Common myeloid progenitor, CD34-positive (primary cell): Measurements from ENCODE around the gene NEDD4L.

ENCODE experiments used
- CTCF ChIA-PET: fragments of 350-600 bp; sonication (Branson Sonifier 250); formaldehyde crosslinking; loops from one replicate; lab custom pipeline; 2021; ENCODE audit warnings: antibody characterized with exemption; lab: Charles Lee
- POLR2A ChIA-PET: fragments of 350-600 bp; sonication (Branson Sonifier 250); formaldehyde crosslinking; loops from one replicate; lab custom pipeline; 2021; ENCODE audit warnings: antibody characterized with exemption; lab: Charles Lee
- DNase-seq, 3 donors: peaks; one replicate each; pipeline versions ENCODE4 v3.0.0 to v3.0.0-alpha.2; 2013
- H3K27ac ChIP-seq, 2 experiments: 1 replicate in 1 of 2; 2 replicates in 1 of 2; pipeline ENCODE4 v1.7.0; 2013; ENCODE audit warnings: inconsistent platforms in 2 of 2, low read length in 2 of 2, mild to moderate bottlenecking in 2 of 2, low read depth in 1 of 2, moderate library complexity in 1 of 2; ENCODE audit not compliant: severe bottlenecking in 2 of 2, insufficient read depth in 1 of 2, poor library complexity in 1 of 2
- H3K27me3 ChIP-seq, 5 experiments: replicated peaks in 2 of 5; 1 replicate in 3 of 5; 2 replicates in 2 of 5; pipeline versions ENCODE4 v1.6.1 to v1.7.0; 2013; ENCODE audit warnings: low read length in 4 of 5, mild to moderate bottlenecking in 2 of 5, moderate library complexity in 2 of 5, inconsistent platforms in 1 of 5; ENCODE audit not compliant: insufficient read depth in 5 of 5, control insufficient read depth in 4 of 5
- H3K36me3 ChIP-seq, 4 experiments: 1 replicate in 2 of 4; 2 replicates in 2 of 4; pipeline versions ENCODE4 v1.6.1 to v1.7.0; 2013; ENCODE audit warnings: low read length in 3 of 4, control low read depth in 1 of 4, mild to moderate bottlenecking in 1 of 4; ENCODE audit not compliant: control insufficient read depth in 4 of 4, insufficient read depth in 4 of 4
- H3K4me1 ChIP-seq, 4 experiments: 1 replicate in 3 of 4; 2 replicates in 1 of 4; pipeline versions ENCODE4 v1.6.1 to v1.7.1; 2013; ENCODE audit warnings: low read length in 3 of 4, mild to moderate bottlenecking in 3 of 4, control low read depth in 1 of 4, inconsistent platforms in 1 of 4, moderate library complexity in 1 of 4; ENCODE audit not compliant: control insufficient read depth in 4 of 4, insufficient read depth in 4 of 4; ENCODE audit errors: control extremely low read depth in 1 of 4
- H3K4me3 ChIP-seq, 7 experiments: 1 replicate in 4 of 7; 2 replicates in 3 of 7; pipeline versions ENCODE4 v1.5.1 to v1.7.0; 2013; ENCODE audit warnings: mild to moderate bottlenecking in 7 of 7, low read length in 6 of 7, moderate library complexity in 6 of 7, inconsistent platforms in 2 of 7, low read depth in 2 of 7, control low read depth in 1 of 7; ENCODE audit not compliant: insufficient read depth in 4 of 7, control insufficient read depth in 1 of 7; ENCODE audit errors: extremely low read depth in 1 of 7
- H3K9me3 ChIP-seq, 5 experiments: 1 replicate in 4 of 5; 2 replicates in 1 of 5; pipeline versions ENCODE4 v1.6.1 to v1.7.1; 2013; ENCODE audit warnings: low read length in 4 of 5, mild to moderate bottlenecking in 2 of 5, inconsistent platforms in 1 of 5, low read depth in 1 of 5, moderate library complexity in 1 of 5; ENCODE audit not compliant: control insufficient read depth in 4 of 5, insufficient read depth in 2 of 5; ENCODE audit errors: control extremely low read depth in 1 of 5
- WGBS: methylation state at CpG from one replicate; pipeline ENCODE4 v1.1.5; 2013; ENCODE audit not compliant: insufficient coverage; 5-methylcytosine and 5-hydroxymethylcytosine counted together

NEDD4L gene

GRCh38 chr18:58389745-58390144, 345.7 kb downstream of the NEDD4L start:
- Histone ChIP-seq H3K4me3 (no peak overlapping the region), H3K27ac (no peak overlapping the region), H3K27me3 (no peaks in the 10 kb centered on the region), H3K4me1 (no peaks in the 10 kb centered on the region), H3K9me3 (no peaks in the 10 kb centered on the region), H3K36me3 (peaks cover 0 to 11% (median 3%) of the 10 kb centered on the region in 4 experiments)
- POLR2A ChIA-PET = no interaction called here
- CTCF ChIA-PET = no interaction called here
- DNase-seq = no peak
- 96% methylated on average over 2 of the region's 2 CpGs for WGBS

- no peaks in the 10 kb centered on the region for H3K27me3 ChIP-seq
- peaks cover 0 to 11% (median 3%) of the 10 kb centered on the region in 4 experiments for H3K36me3 ChIP-seq
- 95% methylated on average over 9 of the region's 9 CpGs for WGBS
- no peak overlapping the region for H3K4me3 ChIP-seq
- ChIA-PET CTCF (no interaction called here), POLR2A (no interaction called here)
- H3K4me1 ChIP-seq = no peaks in the 10 kb centered on the region
- DNase-seq = no peak
- no peak overlapping the region for H3K27ac ChIP-seq
- no peaks in the 10 kb centered on the region for H3K9me3 ChIP-seq
Measured at GRCh38 chr18:58390399-58390798, 346.4 kb downstream of the NEDD4L start.

DNA sequence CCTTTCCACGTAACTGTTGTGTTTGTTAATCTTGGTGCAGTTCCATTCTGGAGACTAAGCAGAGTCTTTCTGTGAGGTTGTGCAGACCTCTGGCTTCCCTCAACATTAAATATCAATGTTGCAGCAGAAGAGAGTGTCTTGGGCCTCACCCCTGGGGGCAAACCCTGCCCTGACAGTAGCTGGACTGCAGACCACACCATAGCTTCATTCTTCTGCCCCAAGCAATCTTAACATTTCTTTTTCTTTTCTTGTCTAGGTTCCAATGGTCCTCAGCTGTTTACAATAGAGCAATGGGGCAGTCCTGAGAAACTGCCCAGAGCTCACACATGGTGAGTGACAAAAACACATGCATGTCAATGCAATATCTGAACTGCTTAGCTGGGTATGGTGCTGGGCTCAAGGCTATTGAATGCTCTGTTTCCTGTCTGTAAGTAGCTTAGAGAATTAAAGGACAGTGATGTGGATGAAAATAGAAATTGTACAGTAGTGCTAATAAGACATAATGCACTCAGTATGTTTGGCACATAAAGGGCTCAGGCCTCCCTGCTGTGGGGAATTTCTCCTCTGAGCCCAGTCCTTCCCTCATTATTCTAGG, 347.3 kb downstream of the NEDD4L start:
- ChIA-PET CTCF (interaction anchor here (1.2 kb wide), 1 partner anchor 11 kb away, joined by 3 read pairs; no protein-coding TSS in a partner anchor), POLR2A (no interaction called here)
- no peak for DNase-seq
- no peaks in the 10 kb centered on the region for H3K27me3 ChIP-seq
- no peak overlapping the region for H3K4me3 ChIP-seq
- no peaks in the 10 kb centered on the region for H3K9me3 ChIP-seq
- H3K4me1 ChIP-seq = no peaks in the 10 kb centered on the region
- H3K36me3 ChIP-seq = peaks cover 0 to 11% (median 5%) of the 10 kb centered on the region in 4 experiments
- H3K27ac ChIP-seq = no peak overlapping the region
- WGBS = 100% methylated on average over 1 of the region's 1 CpG

DNA sequence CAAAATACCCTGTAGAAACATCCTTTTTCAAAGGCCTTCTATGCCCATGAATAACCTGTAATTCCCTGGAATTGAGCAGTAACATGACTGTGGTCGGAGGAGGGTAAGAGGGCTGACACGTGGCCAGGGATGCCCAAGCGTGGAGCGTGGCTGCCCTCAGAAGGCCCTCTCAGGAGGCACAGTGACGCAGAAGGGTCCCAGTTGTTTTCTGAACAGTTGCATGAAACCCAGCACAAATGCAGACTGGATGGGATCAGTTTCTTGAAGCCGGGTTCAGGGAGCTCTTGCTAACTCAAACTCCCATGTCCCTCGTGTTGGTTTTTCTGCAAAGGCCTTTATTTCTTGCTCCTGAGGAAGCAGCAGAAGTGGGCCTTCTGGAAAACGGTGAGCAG, 347.9 kb downstream of the NEDD4L start:
- CTCF ChIA-PET = interaction anchor here (1.2 kb wide), 1 partner anchor 10 kb away, joined by 3 read pairs; no protein-coding TSS in a partner anchor
- no peak overlapping the region for H3K27ac ChIP-seq
- POLR2A ChIA-PET = no interaction called here
- 98% methylated on average over 7 of the region's 8 CpGs for WGBS
- H3K36me3 ChIP-seq = peaks cover 0 to 11% (median 5%) of the 10 kb centered on the region in 4 experiments
- no peak for DNase-seq
- no peaks in the 10 kb centered on the region for H3K4me1 ChIP-seq
- no peak overlapping the region for H3K4me3 ChIP-seq
- no peaks in the 10 kb centered on the region for H3K27me3 ChIP-seq
- H3K9me3 ChIP-seq = no peaks in the 10 kb centered on the region

DNA sequence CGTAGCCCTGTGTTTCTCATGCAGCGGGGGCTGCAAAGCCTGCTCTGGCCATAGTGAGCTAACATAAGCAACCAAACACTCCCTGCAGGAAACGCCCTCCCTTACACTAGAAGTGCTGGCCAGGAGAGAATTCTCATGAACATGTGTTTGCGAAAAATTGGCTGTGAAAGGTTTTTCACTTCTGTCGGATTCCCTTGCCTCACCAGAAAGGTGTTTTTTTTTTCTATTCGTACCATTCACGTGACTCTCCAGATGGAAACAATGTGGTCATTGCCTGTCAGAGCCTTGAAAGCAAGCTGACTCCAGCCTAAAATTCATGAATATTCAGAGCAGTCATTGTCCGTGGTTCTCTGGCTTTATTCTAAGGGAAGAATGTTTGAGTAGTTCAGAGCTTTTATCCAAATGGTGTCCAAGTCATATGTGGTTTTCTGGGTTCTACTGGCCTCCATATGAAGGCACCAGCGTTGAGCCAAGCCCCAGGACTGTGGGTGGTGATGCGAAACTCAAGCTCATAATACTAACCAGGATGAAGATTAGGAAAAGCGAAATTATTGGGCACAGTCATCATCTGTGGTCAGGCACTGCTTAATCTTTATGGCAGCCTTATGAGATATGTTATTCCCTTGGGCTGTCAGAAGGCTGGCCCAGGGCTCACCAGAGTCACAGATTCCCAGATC, 348.4 kb downstream of the NEDD4L start:
- ChIA-PET CTCF (interaction anchor here (1.2 kb wide), 1 partner anchor 9 kb away, joined by 3 read pairs; no protein-coding TSS in a partner anchor), POLR2A (no interaction called here)
- peaks cover 0 to 11% (median 5%) of the 10 kb centered on the region in 4 experiments for H3K36me3 ChIP-seq
- no peak overlapping the region for H3K27ac ChIP-seq
- H3K4me3 ChIP-seq = no peak overlapping the region
- DNase-seq = no peak
- 99% methylated on average over 8 of the region's 11 CpGs for WGBS
- H3K4me1 ChIP-seq = no peaks in the 10 kb centered on the region
- no peaks in the 10 kb centered on the region for H3K9me3 ChIP-seq
- H3K27me3 ChIP-seq = no peaks in the 10 kb centered on the region

- Histone ChIP-seq H3K27ac (no peak overlapping the region), H3K4me1 (no peaks in the 10 kb centered on the region), H3K4me3 (no peak overlapping the region), H3K9me3 (no peaks in the 10 kb centered on the region), H3K27me3 (no peaks in the 10 kb centered on the region), H3K36me3 (peaks cover 0 to 11% (median 5%) of the 10 kb centered on the region in 4 experiments)
- CTCF ChIA-PET = interaction anchor here (1.1 to 1.2 kb wide), 2 partner anchors 14 to 21 kb away, joined by 3 to 4 read pairs; no protein-coding TSS in a partner anchor
- POLR2A ChIA-PET = no interaction called here
- 100% methylated on average over 2 of the region's 2 CpGs for WGBS
- DNase-seq = no peak
Measured at GRCh38 chr18:58393295-58393694, 349.3 kb downstream of the NEDD4L start.

DNA sequence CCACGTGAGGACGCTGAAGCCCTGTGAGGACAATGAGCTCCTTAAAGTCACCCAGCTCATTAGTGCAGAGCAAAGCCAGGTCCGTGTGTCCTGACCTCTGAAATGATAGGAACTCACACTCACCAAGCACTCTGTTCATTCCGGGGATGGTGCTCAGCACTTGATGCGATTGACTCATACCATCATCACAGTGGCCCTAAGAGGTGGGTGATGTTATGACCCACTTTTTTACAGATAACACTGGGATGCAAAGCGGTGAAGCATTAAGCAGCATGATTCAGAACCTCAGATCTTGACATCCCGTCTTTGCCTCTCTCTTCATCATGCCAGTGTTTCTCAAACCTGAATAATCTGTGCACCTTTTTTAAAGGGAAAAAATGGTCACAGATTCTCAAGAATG, 350.0 kb downstream of the NEDD4L start:
- no peaks in the 10 kb centered on the region for H3K9me3 ChIP-seq
- H3K4me1 ChIP-seq = no peaks in the 10 kb centered on the region
- 98% methylated on average over 7 of the region's 7 CpGs for WGBS
- no peaks in the 10 kb centered on the region for H3K27me3 ChIP-seq
- H3K36me3 ChIP-seq = peaks cover 0 to 11% (median 5%) of the 10 kb centered on the region in 4 experiments
- POLR2A ChIA-PET = no interaction called here
- CTCF ChIA-PET = interaction anchor here (1.1 to 1.2 kb wide), 2 partner anchors 13 to 22 kb away, joined by 3 to 4 read pairs; no protein-coding TSS in a partner anchor
- no peak overlapping the region for H3K27ac ChIP-seq
- DNase-seq = no peak
- no peak overlapping the region for H3K4me3 ChIP-seq
